ENCODE data around the gene BACH2.

DNA sequence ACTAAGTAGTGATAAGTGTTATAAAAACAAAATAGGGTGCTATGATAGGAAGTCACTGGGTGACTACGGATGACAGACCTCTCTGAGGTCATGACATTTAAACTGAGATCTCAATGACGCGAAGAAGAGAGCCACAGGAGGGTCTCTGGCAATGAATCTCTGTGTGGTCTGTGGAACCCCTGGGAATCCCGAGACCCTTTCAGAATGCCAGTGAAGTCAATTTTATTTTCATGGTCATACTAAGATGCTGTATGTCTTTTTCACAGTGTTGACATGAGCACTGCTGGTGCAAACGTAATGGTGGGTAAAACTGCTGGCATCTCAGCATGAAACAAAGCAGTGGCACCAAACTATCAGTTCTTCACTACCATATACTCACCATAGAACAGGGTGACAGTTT lies 247.3 kb downstream of the BACH2 start:
- TF ChIP-seq POLR2AphosphoS5 (IDR thresholded peaks at IDR 0.05; ENCODE audit: insufficient read depth in 1 of 2, low read depth in 1 of 2), result no peak
- TF ChIP-seq, protein P1, sequence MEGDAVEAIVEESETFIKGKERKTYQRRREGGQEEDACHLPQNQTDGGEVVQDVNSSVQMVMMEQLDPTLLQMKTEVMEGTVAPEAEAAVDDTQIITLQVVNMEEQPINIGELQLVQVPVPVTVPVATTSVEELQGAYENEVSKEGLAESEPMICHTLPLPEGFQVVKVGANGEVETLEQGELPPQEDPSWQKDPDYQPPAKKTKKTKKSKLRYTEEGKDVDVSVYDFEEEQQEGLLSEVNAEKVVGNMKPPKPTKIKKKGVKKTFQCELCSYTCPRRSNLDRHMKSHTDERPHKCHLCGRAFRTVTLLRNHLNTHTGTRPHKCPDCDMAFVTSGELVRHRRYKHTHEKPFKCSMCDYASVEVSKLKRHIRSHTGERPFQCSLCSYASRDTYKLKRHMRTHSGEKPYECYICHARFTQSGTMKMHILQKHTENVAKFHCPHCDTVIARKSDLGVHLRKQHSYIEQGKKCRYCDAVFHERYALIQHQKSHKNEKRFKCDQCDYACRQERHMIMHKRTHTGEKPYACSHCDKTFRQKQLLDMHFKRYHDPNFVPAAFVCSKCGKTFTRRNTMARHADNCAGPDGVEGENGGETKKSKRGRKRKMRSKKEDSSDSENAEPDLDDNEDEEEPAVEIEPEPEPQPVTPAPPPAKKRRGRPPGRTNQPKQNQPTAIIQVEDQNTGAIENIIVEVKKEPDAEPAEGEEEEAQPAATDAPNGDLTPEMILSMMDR (IDR thresholded peaks at IDR 0.05), result no peak
